GM23338 (cell line): ENCODE results near the gene C16orf74. TPM values are rescaled to one million over a fixed set of nuclear protein-coding genes. Genes with fewer than 3 reads are reported as not detected.

Experiments
- ATAC-seq: fragments of 200-7000 bp; cut with Tn5 transposase; 3 replicates; pipeline ENCODE4 v1.9.1; 2020
- DNase-seq: peaks from one replicate; pipeline ENCODE4 v3.0.0-alpha.2; 2015; ENCODE audit warnings: low spot score
- H2AFZ ChIP-seq: fragments of 200-600 bp; sonication (generic); 2 replicates; pipeline ENCODE4 v1.8.0; 2016; ENCODE audit warnings: antibody characterized with exemption, mild to moderate bottlenecking, moderate library complexity
- H3F3A ChIP-seq: fragments of 200-600 bp; sonication (generic); replicated peaks from 2 replicates; pipeline ENCODE4 v1.8.0; 2017; ENCODE audit warnings: antibody characterized with exemption, mixed run types, low read depth
- H3K27ac ChIP-seq: fragments of 200-600 bp; sonication (generic); 2 replicates; pipeline ENCODE4 v1.6.1; 2016; ENCODE audit warnings: low read depth
- H3K27me3 ChIP-seq: fragments of 200-600 bp; sonication (generic); 2 replicates; pipeline ENCODE4 v1.8.0; 2016; ENCODE audit warnings: mild to moderate bottlenecking, mixed run types, moderate library complexity; ENCODE audit not compliant: insufficient read depth
- H3K36me3 ChIP-seq: fragments of 200-600 bp; sonication (generic); 2 replicates; pipeline ENCODE4 v1.8.0; 2016; ENCODE audit warnings: mild to moderate bottlenecking; ENCODE audit not compliant: insufficient read depth
- H3K4me1 ChIP-seq: fragments of 200-600 bp; sonication (generic); 2 replicates; pipeline ENCODE4 v1.8.0; 2016; ENCODE audit warnings: mild to moderate bottlenecking, moderate library complexity; ENCODE audit not compliant: insufficient read depth
- H3K4me2 ChIP-seq: fragments of 200-600 bp; sonication (generic); 2 replicates; pipeline ENCODE4 v1.7.1; 2017; ENCODE audit warnings: mixed run types
- H3K4me3 ChIP-seq: fragments of 200-600 bp; sonication (generic); 2 replicates; pipeline ENCODE4 v1.6.1; 2016; ENCODE audit warnings: mixed run types
- H3K79me2 ChIP-seq: fragments of 200-600 bp; sonication (generic); replicated peaks from 2 replicates; pipeline ENCODE4 v1.8.0; 2017; ENCODE audit warnings: mild to moderate bottlenecking; ENCODE audit not compliant: insufficient read depth
- H3K9me2 ChIP-seq: fragments of 200-600 bp; sonication (generic); 2 replicates; pipeline ENCODE4 v1.8.0; 2017; ENCODE audit not compliant: insufficient read depth
- H4K20me1 ChIP-seq: fragments of 200-600 bp; sonication (generic); replicated peaks from 2 replicates; pipeline ENCODE4 v1.8.0; 2017; ENCODE audit warnings: mild to moderate bottlenecking; ENCODE audit not compliant: insufficient read depth
- H3K27ac Mint-ChIP-seq: 2 replicates; pipeline ENCODE4 v1.8.0; 2020; ENCODE audit warnings: inconsistent platforms, mild to moderate bottlenecking, moderate library complexity, mixed read lengths
- H3K27me3 Mint-ChIP-seq: 3 replicates; pipeline ENCODE4 v1.8.0; 2022; ENCODE audit warnings: low read depth, mild to moderate bottlenecking, moderate library complexity, mixed read lengths, inconsistent platforms; ENCODE audit not compliant: insufficient read depth, poor library complexity
- H3K36me3 Mint-ChIP-seq: 3 replicates; pipeline ENCODE4 v1.8.0; 2021; ENCODE audit warnings: low read depth, mild to moderate bottlenecking, inconsistent platforms, moderate library complexity, mixed read lengths
- H3K4me1 Mint-ChIP-seq: 3 replicates; pipeline ENCODE4 v1.8.0; 2020; ENCODE audit warnings: mild to moderate bottlenecking, inconsistent platforms, mixed read lengths
- H3K4me3 Mint-ChIP-seq: 3 replicates; pipeline ENCODE4 v1.8.0; 2021; ENCODE audit warnings: moderate library complexity, mild to moderate bottlenecking, inconsistent platforms, mixed read lengths
- H3K9me3 Mint-ChIP-seq: 3 replicates; pipeline ENCODE4 v1.8.0; 2020; ENCODE audit warnings: moderate library complexity, mild to moderate bottlenecking, inconsistent platforms, mixed read lengths
- CREB1 ChIP-seq: fragments of 250-450 bp; sonication (Bioruptor Pico); IDR thresholded peaks from 2 replicates; pipeline ENCODE4 v1.5.0; 2020; ENCODE audit warnings: low read depth, mild to moderate bottlenecking, moderate library complexity
- CTCF ChIP-seq, 2 experiments: fragments of 200-600 bp in 1 of 2; sonication (generic) in 1 of 2; conservative IDR thresholded peaks; 2 replicates each; pipeline versions ENCODE4 v1.5.1 to v1.6.1; 2016 to 2017; ENCODE audit warnings: antibody characterized with exemption in 2 of 2, low read depth in 2 of 2, mild to moderate bottlenecking in 2 of 2, moderate library complexity in 1 of 2
- ETS1 ChIP-seq: IDR thresholded peaks from 2 replicates; pipeline ENCODE4 v1.6.1; 2016; ENCODE audit warnings: antibody characterized with exemption
- EZH2 ChIP-seq: fragments of 200-600 bp; sonication (generic); IDR thresholded peaks from one replicate; pipeline ENCODE4 v1.8.0; 2017; ENCODE audit warnings: antibody characterized with exemption, mild to moderate bottlenecking, low read depth; ENCODE audit not compliant: unreplicated experiment
- EZH2phosphoT487 ChIP-seq: fragments of 200-600 bp; sonication (generic); IDR thresholded peaks from one replicate; pipeline ENCODE4 v1.8.1; 2018; ENCODE audit warnings: antibody characterized with exemption; ENCODE audit not compliant: unreplicated experiment
- JUNB ChIP-seq: IDR thresholded peaks from one replicate; pipeline ENCODE4 v1.6.1; 2016; ENCODE audit warnings: antibody characterized with exemption; ENCODE audit not compliant: unreplicated experiment
- NANOG ChIP-seq: IDR thresholded peaks from 2 replicates; pipeline ENCODE4 v1.6.1; 2016; ENCODE audit warnings: antibody characterized with exemption, borderline replicate concordance
- POLR2AphosphoS5 ChIP-seq: IDR thresholded peaks from 2 replicates; pipeline ENCODE4 v1.6.1; 2016; ENCODE audit warnings: antibody characterized with exemption, low read depth
- REST ChIP-seq: IDR thresholded peaks from one replicate; pipeline ENCODE4 v1.6.1; 2018; ENCODE audit warnings: antibody characterized with exemption; ENCODE audit not compliant: unreplicated experiment
- STAT1 ChIP-seq: IDR thresholded peaks from one replicate; pipeline ENCODE4 v1.6.1; 2016; ENCODE audit warnings: antibody characterized with exemption; ENCODE audit not compliant: unreplicated experiment
- ZNF114 ChIP-seq: fragments of 250-450 bp; sonication (Bioruptor Pico); IDR thresholded peaks from 2 replicates; pipeline ENCODE4 v1.5.0; 2020; ENCODE audit warnings: mild to moderate bottlenecking, moderate library complexity
- ZNF331 ChIP-seq: fragments of 250-450 bp; sonication (Bioruptor Pico); IDR thresholded peaks from 2 replicates; pipeline ENCODE4 v1.5.0; 2020; ENCODE audit warnings: low read depth, mild to moderate bottlenecking, moderate library complexity
- ZNF462 ChIP-seq: fragments of 250-450 bp; sonication (Bioruptor Pico); IDR thresholded peaks from 2 replicates; pipeline ENCODE4 v1.5.0; 2020; ENCODE audit warnings: mild to moderate bottlenecking, moderate library complexity
- polyA plus RNA-seq: library from polyadenylated mRNA; unstranded; fragments of >200 nt; fragmentation: Nextera tagmentation; extraction: Ambion mirVana; gene quantifications from 2 replicates; pipeline ENCODE4 v1.2.1, GENCODE V29; 2016
- total RNA-seq: library from RNA; depleted of rRNA; stranded (reverse); fragments of >200 nt; shearing (Covaris generic); gene quantifications from 2 replicates; pipeline ENCODE4 v1.2.3, GENCODE V29; 2014

The C16orf74 gene
- total and polyA plus RNA-seq, 2 experiments from 2014 or later = 12.1 to 19.1 TPM

GRCh38 chr16:85696781-85697180 lies 54.1 kb downstream of the C16orf74 start:
- H3K36me3 ChIP-seq = no peaks in the 10 kb centered on the region
- H3F3A ChIP-seq = peaks cover 8% of the 10 kb centered on the region; the same call in 1 of the 2 replicates
- H3K9me3 Mint-ChIP-seq = no peaks in the 10 kb centered on the region
- no peaks in the 10 kb centered on the region for H3K36me3 Mint-ChIP-seq
- H3K4me3 Mint-ChIP-seq = no peak overlapping the region
- no peak overlapping the region for H3K27ac Mint-ChIP-seq
- no peaks in the 10 kb centered on the region for H3K4me1 ChIP-seq
- H4K20me1 ChIP-seq = no peaks in the 10 kb centered on the region
- no peak overlapping the region for H3K4me2 ChIP-seq
- H2AFZ ChIP-seq = no peak overlapping the region
- no peak for TF ChIP-seq ZNF462 (CRISPR knock-in tag)
- no peak for TF ChIP-seq REST
- TF ChIP-seq NANOG = no peak
- TF ChIP-seq EZH2 = no peak
- no peak for TF ChIP-seq STAT1
- TF ChIP-seq CTCF (conservative IDR thresholded peaks at IDR 0.05; ENCODE audit: low read depth in 2 of 2) = no peak
- TF ChIP-seq JUNB = no peak
- no peak for TF ChIP-seq EZH2phosphoT487
- TF ChIP-seq ZNF331 (CRISPR knock-in tag) = no peak
- no peak for TF ChIP-seq ETS1
- no peak for TF ChIP-seq POLR2AphosphoS5
- no peak for TF ChIP-seq ZNF114 (CRISPR knock-in tag)
- TF ChIP-seq CREB1 = no peak
- no peak for ATAC-seq
- H3K27me3 Mint-ChIP-seq = peaks cover 15% of the 10 kb centered on the region
- DNase-seq = no peak
- H3K27ac ChIP-seq = no peak overlapping the region
- H3K79me2 ChIP-seq = no peaks in the 10 kb centered on the region
- H3K9me2 ChIP-seq = no peaks in the 10 kb centered on the region
- no peaks in the 10 kb centered on the region for H3K27me3 ChIP-seq
- peaks cover 6% of the 10 kb centered on the region for H3K4me1 Mint-ChIP-seq
- H3K4me3 ChIP-seq = no peak overlapping the region
